Neuronal stem cell (in vitro differentiated cells): ENCODE results near the gene TNIP1.
A peak's percentile ranks its signal among the peaks of the same experiment; 100 is the strongest.

Source experiments
- DNase-seq: peaks from one replicate; pipeline ENCODE4 v3.0.0-alpha.2; 2013; ENCODE audit warnings: low spot score
- H2AFZ ChIP-seq: one replicate; pipeline ENCODE4 v1.6.1; 2013; ENCODE audit warnings: mild to moderate bottlenecking, low read length, inconsistent platforms
- H2AK5ac ChIP-seq: 2 replicates; pipeline ENCODE4 v1.6.1; 2013; ENCODE audit warnings: low read depth, mild to moderate bottlenecking, inconsistent platforms, low read length, moderate library complexity, mixed read lengths
- H2BK120ac ChIP-seq: 2 replicates; pipeline ENCODE4 v1.6.1; 2013; ENCODE audit warnings: low read depth, mild to moderate bottlenecking, inconsistent platforms, low read length, moderate library complexity, mixed read lengths
- H2BK12ac ChIP-seq: one replicate; pipeline ENCODE4 v1.6.1; 2013; ENCODE audit warnings: low read length, inconsistent platforms
- H2BK15ac ChIP-seq: 2 replicates; pipeline ENCODE4 v1.6.1; 2013; ENCODE audit warnings: mild to moderate bottlenecking, low read length, inconsistent platforms, mixed read lengths
- H2BK5ac ChIP-seq: one replicate; pipeline ENCODE4 v1.6.1; 2013; ENCODE audit warnings: inconsistent platforms, mild to moderate bottlenecking, low read length, moderate library complexity
- H3K14ac ChIP-seq: one replicate; pipeline ENCODE4 v1.6.1; 2013; ENCODE audit warnings: low read length, inconsistent platforms
- H3K18ac ChIP-seq: 2 replicates; pipeline ENCODE4 v1.6.1; 2013; ENCODE audit warnings: low read length, inconsistent platforms
- H3K23ac ChIP-seq: 2 replicates; pipeline ENCODE4 v1.6.1; 2013; ENCODE audit warnings: low read depth, mild to moderate bottlenecking, mixed read lengths, low read length, inconsistent platforms; ENCODE audit not compliant: poor library complexity
- H3K27ac ChIP-seq: replicated peaks from 3 replicates; pipeline ENCODE4 v1.5.1; 2013; ENCODE audit warnings: low read length, inconsistent platforms
- H3K27me3 ChIP-seq, 3 experiments: 2 replicates each; pipeline ENCODE4 v1.6.1; 2013; ENCODE audit warnings: low read length in 3 of 3, mild to moderate bottlenecking in 2 of 3, inconsistent platforms in 1 of 3, low read depth in 1 of 3, mixed read lengths in 1 of 3, moderate library complexity in 1 of 3; ENCODE audit not compliant: control insufficient read depth in 3 of 3, insufficient read depth in 3 of 3
- H3K36me3 ChIP-seq, 2 donors: replicated peaks in 1 of 2; 2 replicates each; pipeline ENCODE4 v1.6.1; 2013; ENCODE audit warnings: low read length in 2 of 2; ENCODE audit not compliant: control insufficient read depth in 2 of 2, insufficient read depth in 2 of 2
- H3K4ac ChIP-seq: 2 replicates; pipeline ENCODE4 v1.6.1; 2013; ENCODE audit warnings: inconsistent platforms, mild to moderate bottlenecking, low read length, moderate library complexity
- H3K4me1 ChIP-seq, 2 donors: 1 replicate in 1 of 2; 2 replicates in 1 of 2; pipeline ENCODE4 v1.6.1; 2013; ENCODE audit warnings: low read length in 2 of 2, low read depth in 1 of 2; ENCODE audit not compliant: control insufficient read depth in 2 of 2, insufficient read depth in 1 of 2
- H3K4me2 ChIP-seq: one replicate; pipeline ENCODE4 v1.6.1; 2013; ENCODE audit warnings: mild to moderate bottlenecking, low read length, inconsistent platforms; ENCODE audit not compliant: insufficient read depth, poor library complexity, severe bottlenecking
- H3K4me3 ChIP-seq, 2 donors: 2 replicates each; pipeline ENCODE4 v1.5.1; 2013; ENCODE audit warnings: low read length in 2 of 2, mild to moderate bottlenecking in 2 of 2, inconsistent platforms in 1 of 2, moderate library complexity in 1 of 2
- H3K79me1 ChIP-seq: one replicate; pipeline ENCODE4 v1.6.1; 2013; ENCODE audit warnings: low read depth, mild to moderate bottlenecking, inconsistent platforms, low read length, moderate library complexity
- H3K9ac ChIP-seq: one replicate; pipeline ENCODE4 v1.6.1; 2013; ENCODE audit warnings: mild to moderate bottlenecking, low read depth, low read length, inconsistent platforms; ENCODE audit not compliant: poor library complexity
- H3K9me3 ChIP-seq, 2 donors: replicated peaks in 1 of 2; 2 replicates each; pipeline versions ENCODE3 to v1.6.1; 2013; ENCODE audit warnings: low read length in 2 of 2, mild to moderate bottlenecking in 2 of 2, inconsistent platforms in 1 of 2, low read depth in 1 of 2, mixed read lengths in 1 of 2, moderate library complexity in 1 of 2; ENCODE audit not compliant: control insufficient read depth in 2 of 2, insufficient read depth in 1 of 2
- H4K8ac ChIP-seq: one replicate; pipeline ENCODE4 v1.6.1; 2013; ENCODE audit warnings: low read depth, mild to moderate bottlenecking, inconsistent platforms, low read length, moderate library complexity
- H4K91ac ChIP-seq: one replicate; pipeline ENCODE4 v1.6.1; 2013; ENCODE audit warnings: low read length, low read depth, mild to moderate bottlenecking, inconsistent platforms; ENCODE audit not compliant: poor library complexity
- WGBS, 2 donors: extraction: QIAGEN DNeasy Blood & Tissue Kit; methylation state at CpG; one replicate each; pipeline ENCODE4 v1.1.7; 2013; ENCODE audit warnings: missing lambda C conversion rate in 2 of 2, mixed read lengths in 1 of 2; ENCODE audit not compliant: insufficient read length in 2 of 2, insufficient replicate concordance in 1 of 2; ENCODE audit errors: extremely low coverage in 2 of 2; 5-methylcytosine and 5-hydroxymethylcytosine counted together

The TNIP1 gene

DNA sequence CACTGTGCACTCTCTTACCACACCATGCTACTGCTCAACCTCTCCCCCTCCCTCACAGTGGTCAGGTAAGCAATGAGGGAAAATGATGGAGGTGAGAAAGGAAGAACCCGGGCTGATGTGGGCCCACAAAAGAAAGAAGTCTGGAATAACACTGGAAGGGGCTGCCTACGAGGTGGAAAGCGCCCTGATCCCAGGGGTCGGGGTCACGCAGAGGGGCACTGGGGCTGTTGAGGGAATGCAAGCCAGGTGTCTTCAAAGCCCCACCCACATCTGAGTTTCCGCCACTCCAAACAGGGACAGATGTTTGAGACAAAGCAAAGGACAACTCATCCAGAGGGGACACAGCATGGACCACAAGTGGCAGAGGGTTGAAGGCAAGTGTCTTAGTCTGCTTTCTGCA, 4.2 kb downstream of the TNIP1 start:
- Histone ChIP-seq H3K4me1 (peaks cover 0 to 4% of the 10 kb centered on the region in 2 donors), H3K4ac (no peak overlapping the region), H2AFZ (no peak overlapping the region), H3K18ac (no peak overlapping the region), H2BK120ac (no peak overlapping the region), H4K91ac (no peak overlapping the region), H3K23ac (no peak overlapping the region), H4K8ac (no peak overlapping the region), H3K27ac (no peak overlapping the region), H3K4me2 (no peak overlapping the region), H3K36me3 (peaks cover 2 to 3% of the 10 kb centered on the region in 2 donors), H2BK5ac (no peak overlapping the region), H2AK5ac (no peak overlapping the region), H2BK15ac (no peak overlapping the region), H3K27me3 (no peaks in the 10 kb centered on the region), H3K79me1 (peaks cover 7% of the 10 kb centered on the region), H3K14ac (no peak overlapping the region), H3K4me3 (no peak overlapping the region), H2BK12ac (no peak overlapping the region), H3K9ac (no peak overlapping the region), H3K9me3 (no peaks in the 10 kb centered on the region)
- no peak for DNase-seq
- no CpG with 5 or more reads among the region's 6 CpGs for WGBS, 2 donors

DNA sequence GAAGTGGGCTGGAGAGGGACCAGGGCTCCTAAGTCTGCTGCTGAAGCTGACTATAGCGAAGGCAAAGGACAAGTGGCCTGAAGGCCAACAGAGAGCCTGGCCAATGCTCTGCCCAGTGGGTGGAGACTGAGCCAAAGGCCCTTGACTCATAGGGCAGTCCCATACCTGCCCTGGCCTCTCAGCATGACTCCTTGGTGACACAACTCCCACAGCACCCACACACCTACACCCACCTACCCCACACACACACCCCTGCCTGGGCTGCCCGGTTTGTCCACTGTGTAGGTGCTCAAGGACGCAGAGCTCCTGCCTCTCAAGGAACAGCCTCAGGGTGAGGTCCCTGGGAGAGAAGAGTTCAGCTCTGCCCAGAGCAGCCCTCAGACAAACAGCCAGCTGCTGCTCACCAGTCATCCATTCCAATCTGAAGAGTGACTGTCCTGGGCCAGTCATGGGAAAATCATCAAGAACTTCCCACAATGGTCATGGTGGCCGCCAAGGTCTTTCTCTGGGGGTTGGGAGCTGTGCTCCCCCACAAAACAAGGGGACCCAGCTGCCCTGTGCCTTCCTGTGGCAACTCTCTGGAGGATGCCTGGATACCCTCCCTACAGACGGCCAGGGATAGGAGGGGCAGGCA, 5.0 kb downstream of the TNIP1 start:
- Histone ChIP-seq H2AK5ac (peak overlapping the region; percentile 32), H3K27ac (no peak overlapping the region), H3K4me2 (no peak overlapping the region), H2BK5ac (peak overlapping the region; percentile 26), H3K36me3 (peaks cover 2 to 3% of the 10 kb centered on the region in 2 donors), H3K27me3 (no peaks in the 10 kb centered on the region), H3K9me3 (no peaks in the 10 kb centered on the region), H2BK15ac (no peak overlapping the region), H2AFZ (no peak overlapping the region), H4K8ac (peak overlapping the region; percentile 70), H2BK12ac (no peak overlapping the region), H3K23ac (peak overlapping the region; percentile 62), H3K14ac (no peak overlapping the region), H4K91ac (no peak overlapping the region), H3K9ac (no peak overlapping the region), H3K79me1 (peaks cover 7% of the 10 kb centered on the region), H3K4me1 (peaks cover 0 to 4% of the 10 kb centered on the region in 2 donors), H3K4me3 (no peak overlapping the region), H3K18ac (no peak overlapping the region), H2BK120ac (no peak overlapping the region), H3K4ac (no peak overlapping the region)
- WGBS, 2 donors, result no CpG with 5 or more reads among the region's 5 CpGs
- no peak for DNase-seq

DNA sequence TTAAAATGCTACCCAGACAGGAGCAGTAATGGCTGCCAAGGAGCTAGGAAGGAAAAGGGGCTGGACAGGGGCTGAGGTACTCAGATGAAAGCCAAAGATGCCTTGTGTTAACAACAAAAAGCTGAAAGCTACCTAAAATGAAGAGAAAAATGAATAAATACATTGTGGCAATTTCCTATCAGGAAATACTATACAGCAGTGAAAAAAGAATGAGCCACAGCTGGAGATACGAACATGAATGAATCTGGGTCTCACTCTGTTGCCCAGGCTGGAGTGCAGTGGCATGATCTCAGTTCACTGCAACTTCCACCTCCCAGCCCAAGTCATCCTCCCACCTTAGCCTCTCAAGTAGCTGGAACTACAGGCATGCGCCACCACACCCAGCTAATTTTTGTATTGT, 6.3 kb downstream of the TNIP1 start:
- no peak overlapping the region for H2BK120ac ChIP-seq
- no peak overlapping the region for H3K27ac ChIP-seq
- H2AFZ ChIP-seq, result no peak overlapping the region
- no peak overlapping the region for H2BK15ac ChIP-seq
- no peak overlapping the region for H4K91ac ChIP-seq
- WGBS, 2 donors, result no CpG with 5 or more reads among the region's 2 CpGs
- H3K4me1 ChIP-seq, result no peaks in the 10 kb centered on the region
- no peak overlapping the region for H3K4me3 ChIP-seq
- H2BK12ac ChIP-seq, result no peak overlapping the region
- no peak overlapping the region for H3K4ac ChIP-seq
- H3K9ac ChIP-seq, result no peak overlapping the region
- H3K79me1 ChIP-seq, result peaks cover 4% of the 10 kb centered on the region
- no peak overlapping the region for H3K23ac ChIP-seq
- peaks cover 2 to 3% of the 10 kb centered on the region in 2 donors for H3K36me3 ChIP-seq
- no peak overlapping the region for H3K4me2 ChIP-seq
- H4K8ac ChIP-seq, result no peak overlapping the region
- DNase-seq, result no peak
- no peaks in the 10 kb centered on the region for H3K27me3 ChIP-seq
- H3K18ac ChIP-seq, result no peak overlapping the region
- no peak overlapping the region for H2AK5ac ChIP-seq
- H3K14ac ChIP-seq, result no peak overlapping the region
- no peaks in the 10 kb centered on the region for H3K9me3 ChIP-seq
- H2BK5ac ChIP-seq, result no peak overlapping the region

DNA sequence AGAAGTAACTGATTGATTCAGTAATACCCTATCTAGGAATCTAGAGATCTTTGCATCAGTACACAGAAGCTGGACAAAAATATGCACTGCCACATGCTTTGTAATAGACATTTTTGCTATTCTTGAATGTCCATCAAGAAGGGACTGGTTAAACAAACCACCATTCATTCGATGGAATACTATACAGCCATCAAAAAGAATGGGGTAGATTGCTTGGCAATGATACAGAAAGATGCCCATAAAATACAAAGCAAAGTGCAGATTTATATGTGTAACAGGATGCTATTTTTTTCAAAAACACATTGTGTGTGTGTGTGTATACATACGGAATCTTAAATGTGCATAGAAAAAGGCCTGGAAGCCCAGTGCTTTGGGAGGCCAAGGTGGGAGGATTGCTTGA, 7.6 kb downstream of the TNIP1 start:
- Histone ChIP-seq H4K8ac (no peak overlapping the region), H2BK5ac (no peak overlapping the region), H3K27me3 (no peaks in the 10 kb centered on the region), H3K4me1 (no peaks in the 10 kb centered on the region), H2AK5ac (no peak overlapping the region), H3K9ac (no peak overlapping the region), H3K14ac (no peak overlapping the region), H2AFZ (no peak overlapping the region), H3K4me3 (no peak overlapping the region), H3K27ac (no peak overlapping the region), H3K23ac (no peak overlapping the region), H2BK12ac (no peak overlapping the region), H2BK120ac (no peak overlapping the region), H3K9me3 (no peaks in the 10 kb centered on the region), H3K18ac (no peak overlapping the region), H4K91ac (no peak overlapping the region), H3K4me2 (no peak overlapping the region), H3K4ac (no peak overlapping the region), H3K79me1 (peaks cover 4% of the 10 kb centered on the region), H2BK15ac (no peak overlapping the region), H3K36me3 (no peaks in the 10 kb centered on the region)
- WGBS, 2 donors, result no CpG with 5 or more reads among the region's 2 CpGs
- DNase-seq, result no peak
